Stimulated activated CD4-positive, alpha-beta T cell treated with anti-CD3 and anti-CD28 coated beads, Interleukin-4, amount 100 ng/mL, for 24 hours (primary cell): ENCODE results near the gene RPS17.

Source experiments
- DNase-seq: peaks from one replicate; pipeline ENCODE4 v3.0.0-alpha.2; 2020

RPS17 gene

DNA sequence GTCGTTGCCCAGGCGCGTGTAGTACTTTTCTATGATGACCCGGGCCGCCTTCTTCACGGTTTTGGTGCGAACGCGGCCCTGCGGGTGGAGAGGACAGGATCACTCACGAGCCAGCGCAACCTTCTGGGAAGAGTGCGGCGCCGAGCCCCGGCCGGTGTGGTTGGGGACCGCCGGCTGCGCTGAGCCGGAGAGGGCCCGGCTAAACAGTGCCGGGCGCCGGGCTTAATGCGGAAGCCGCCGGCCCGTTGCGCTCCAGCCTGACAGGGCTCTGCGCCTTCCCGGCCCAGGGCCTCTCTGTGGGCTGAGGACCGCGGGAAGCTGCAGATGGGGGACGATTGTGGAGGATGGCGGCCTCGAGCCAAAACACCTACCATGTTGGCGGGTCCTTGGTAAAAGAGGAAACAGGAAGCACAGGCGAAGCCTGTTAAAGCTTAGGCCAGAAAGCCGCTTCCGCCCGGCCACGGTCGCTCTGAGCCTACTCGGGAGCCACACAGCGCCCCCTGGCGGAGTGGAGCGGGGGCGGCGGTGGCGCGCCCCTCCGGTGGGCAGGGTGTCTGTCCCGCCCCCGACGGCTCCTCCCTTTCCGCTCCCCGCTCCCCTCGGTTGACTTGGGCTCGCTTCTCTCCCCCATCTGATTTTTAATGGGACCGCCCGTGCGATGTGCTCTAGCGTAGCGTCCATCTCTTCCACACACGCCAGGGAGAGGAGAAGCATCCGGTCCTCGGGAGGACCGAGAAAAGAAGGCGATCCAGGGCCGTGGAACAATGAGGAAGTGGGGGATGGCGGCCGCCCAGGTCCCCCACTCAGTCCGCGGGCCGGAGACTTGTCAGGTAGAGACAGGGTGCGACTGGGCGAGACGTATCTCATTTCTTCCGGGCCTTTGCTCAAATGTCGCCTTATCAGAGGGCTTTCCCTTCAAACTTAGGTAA, at the start of gene RPS17:
TSS of gene RPS17 (minus strand) at position 403 of the 929 bp plus-strand sequence. CDS start at position 374, 29 bp downstream.
- DNase-seq, result peak; percentile 98

GRCh38 chr15:82587805-82588204, 47.5 kb upstream of the RPS17 start:
- no peak for DNase-seq

- no peak for DNase-seq
Measured at GRCh38 chr15:82585072-82585471, 44.8 kb upstream of the RPS17 start.

GRCh38 chr15:82580713-82581112, 40.5 kb upstream of the RPS17 start:
- no peak for DNase-seq

- DNase-seq, result no peak
Measured at GRCh38 chr15:82575335-82575734, 35.1 kb upstream of the RPS17 start.

GRCh38 chr15:82572986-82573385, 32.7 kb upstream of the RPS17 start:
- no peak for DNase-seq

DNA sequence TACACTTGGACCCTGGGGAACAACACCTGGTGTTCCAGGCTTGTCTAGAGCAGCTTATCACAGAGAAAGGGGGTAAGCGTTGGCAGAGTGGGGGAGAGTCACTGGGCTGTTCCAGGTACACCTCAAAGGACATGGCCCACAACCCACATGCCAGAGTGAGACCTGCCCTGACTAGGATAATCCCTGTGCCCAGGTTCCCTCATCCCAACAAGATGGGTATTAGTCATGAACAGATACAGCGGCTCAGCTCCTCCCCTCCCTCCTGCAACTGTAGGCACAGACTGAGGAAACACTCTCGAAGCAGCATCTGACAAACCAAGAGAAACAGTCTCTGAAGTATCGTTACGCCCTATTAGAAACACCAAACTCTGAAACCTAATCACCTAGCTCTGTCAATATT, 32.1 kb upstream of the RPS17 start:
- no peak for DNase-seq

DNA sequence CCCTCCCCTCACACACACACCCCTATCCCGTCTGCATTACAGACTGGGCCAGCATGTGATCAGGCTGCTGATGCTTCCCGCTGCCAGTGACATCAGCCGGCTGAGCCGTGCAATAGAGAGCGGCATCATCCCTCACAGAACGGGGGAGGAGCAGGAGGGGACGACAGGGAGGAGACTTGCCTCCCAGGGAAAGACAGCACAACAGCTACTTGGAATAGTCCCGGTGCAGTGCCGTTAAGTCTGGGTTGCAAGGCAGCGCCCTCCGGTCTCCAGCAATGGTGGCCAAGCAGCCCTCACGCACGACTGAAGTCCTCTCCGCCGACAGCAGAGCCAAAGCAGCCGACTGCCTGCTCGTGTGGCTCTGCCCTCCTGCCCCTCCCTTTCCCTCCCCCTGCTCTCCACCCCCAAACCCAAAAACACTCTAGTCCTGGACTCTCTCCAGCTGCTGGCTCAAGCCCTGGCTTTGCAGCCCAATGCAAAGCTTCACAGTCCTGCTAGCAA, 31.5 kb upstream of the RPS17 start:
- no peak for DNase-seq

- DNase-seq, result no peak
Measured at GRCh38 chr15:82570721-82571508, 30.7 kb upstream of the RPS17 start.

DNA sequence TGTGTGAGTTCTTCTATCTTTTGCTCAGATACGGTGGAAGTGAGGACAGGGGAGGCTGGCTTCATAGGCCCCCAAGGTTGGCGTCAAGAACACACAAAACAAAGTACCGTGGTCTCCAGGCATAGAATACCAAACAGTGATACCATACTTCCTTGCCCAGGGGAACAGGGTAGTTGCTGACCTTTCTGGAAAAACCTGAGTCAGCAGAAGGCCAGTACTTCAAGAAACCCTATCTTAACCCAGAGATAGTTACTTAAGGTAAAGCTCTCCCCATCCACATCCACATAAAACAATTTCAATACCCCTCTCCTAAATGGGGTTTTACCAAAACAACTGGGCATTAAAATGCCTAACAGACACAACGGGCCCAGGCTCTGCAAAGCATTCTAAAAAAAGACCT, 29.6 kb upstream of the RPS17 start:
- DNase-seq, result no peak

GRCh38 chr15:82568986-82569385, 28.7 kb upstream of the RPS17 start:
- DNase-seq, result no peak

DNA sequence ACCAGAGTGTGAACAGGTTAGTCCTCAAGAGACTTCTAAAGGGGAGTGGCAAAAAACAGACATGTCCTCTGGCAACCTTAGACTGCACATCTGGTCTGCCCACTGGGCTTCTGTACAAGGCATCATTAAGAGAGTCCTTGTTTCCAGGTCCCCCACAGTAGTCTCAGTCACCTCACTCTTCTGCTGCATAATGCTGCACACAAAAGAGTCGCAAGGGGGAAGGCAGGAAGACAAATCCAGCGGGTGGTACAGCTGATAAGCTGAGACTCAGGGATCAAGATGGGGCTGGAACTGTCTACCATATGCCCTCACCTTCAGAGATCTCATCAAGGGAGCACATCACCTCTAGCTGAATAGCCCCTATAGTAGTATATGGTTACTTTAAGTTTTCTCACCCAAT, 27.4 kb upstream of the RPS17 start:
- DNase-seq, result no peak

- no peak for DNase-seq
Measured at GRCh38 chr15:82566690-82567089, 26.4 kb upstream of the RPS17 start.

- DNase-seq, result no peak
Measured at GRCh38 chr15:82558502-82558901, 18.2 kb upstream of the RPS17 start.

- no peak for DNase-seq
Measured at GRCh38 chr15:82556315-82557035, 16.2 kb upstream of the RPS17 start.

GRCh38 chr15:82554849-82555248, 14.6 kb upstream of the RPS17 start:
- DNase-seq, result no peak

- DNase-seq, result no peak
Measured at GRCh38 chr15:82554351-82554750, 14.1 kb upstream of the RPS17 start.

GRCh38 chr15:82553846-82554245, 13.6 kb upstream of the RPS17 start:
- DNase-seq, result no peak

GRCh38 chr15:82552861-82553260, 12.6 kb upstream of the RPS17 start:
- DNase-seq, result no peak

GRCh38 chr15:82551646-82552247, 11.5 kb upstream of the RPS17 start:
- no peak for DNase-seq

- no peak for DNase-seq
Measured at GRCh38 chr15:82549199-82549665, 9.0 kb upstream of the RPS17 start.

DNA sequence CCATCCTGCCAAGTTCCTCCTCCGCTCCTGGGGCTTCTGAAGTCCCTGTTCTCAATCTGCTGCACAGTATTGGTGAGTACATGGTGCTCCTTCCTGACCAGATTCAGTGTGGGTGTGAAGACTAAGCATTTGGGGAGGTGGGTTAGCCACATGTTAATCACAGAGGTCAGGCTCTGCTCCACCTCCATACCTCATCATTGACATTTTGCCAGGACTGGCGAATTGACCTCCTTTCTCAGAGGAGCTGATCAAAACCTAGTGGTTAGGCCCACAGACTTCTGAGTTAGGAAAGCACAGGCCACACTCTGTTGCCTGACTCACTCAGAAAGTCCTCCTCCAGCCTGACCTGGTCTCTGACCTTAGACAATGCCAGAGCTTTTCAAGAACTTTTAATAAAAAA, 8.4 kb upstream of the RPS17 start:
- no peak for DNase-seq

- DNase-seq, result no peak
Measured at GRCh38 chr15:82545478-82545877, 5.2 kb upstream of the RPS17 start.
